Fibroblast of lung (primary cell): ENCODE data around the gene ARID3A. TPM values are rescaled to one million over a fixed set of nuclear protein-coding genes. Genes with fewer than 3 reads are reported as not detected.
A peak's percentile ranks its signal among the peaks of the same experiment; 100 is the strongest.
"Not testable (repeated sequence)": the region's sequence is repeated elsewhere in the genome, so short reads cannot be mapped to it uniquely, and the experiment has no call there.

ENCODE experiments used
- DNase-seq, 2 donors: peaks; one replicate each; pipeline versions ENCODE4 v3.0.0 to v3.0.0-alpha.2; 2010; ENCODE audit warnings: low read depth in 2 of 2
- H2AFZ ChIP-seq: 2 replicates; pipeline ENCODE4 v1.5.1; 2012; ENCODE audit warnings: low read length, control low read depth, inconsistent platforms
- H3K27ac ChIP-seq: 2 replicates; pipeline ENCODE4 v1.5.1; 2011; ENCODE audit warnings: low read length, control low read depth; ENCODE audit not compliant: insufficient read depth
- H3K27me3 ChIP-seq: 2 replicates; pipeline ENCODE4 v1.5.1; 2011; ENCODE audit warnings: mild to moderate bottlenecking, low read length; ENCODE audit not compliant: control insufficient read depth, insufficient read depth
- H3K36me3 ChIP-seq: 2 replicates; pipeline ENCODE4 v1.5.1; 2011; ENCODE audit warnings: low read length; ENCODE audit not compliant: control insufficient read depth, insufficient read depth
- H3K4me1 ChIP-seq: 2 replicates; pipeline ENCODE4 v1.5.1; 2011; ENCODE audit warnings: low read length; ENCODE audit not compliant: control insufficient read depth, insufficient read depth; ENCODE audit errors: extremely low read depth
- H3K4me2 ChIP-seq: 2 replicates; pipeline ENCODE4 v1.5.1; 2011; ENCODE audit warnings: low read length, control low read depth; ENCODE audit not compliant: insufficient read depth; ENCODE audit errors: extremely low read depth
- H3K4me3 ChIP-seq, 4 experiments: fragments of 200-600 bp in 1 of 4; sonication (generic) in 1 of 4; replicated peaks in 1 of 4; 2 replicates each; pipeline ENCODE4 v1.5.1; 2011 to 2016; ENCODE audit warnings: low read length in 4 of 4, low read depth in 3 of 4, mild to moderate bottlenecking in 3 of 4, control low read depth in 2 of 4, inconsistent platforms in 1 of 4, mixed read lengths in 1 of 4; ENCODE audit not compliant: insufficient read depth in 1 of 4; ENCODE audit errors: control extremely low read depth in 1 of 4
- H3K79me2 ChIP-seq: 2 replicates; pipeline ENCODE4 v1.5.1; 2012; ENCODE audit warnings: mild to moderate bottlenecking, low read length, inconsistent platforms; ENCODE audit not compliant: control insufficient read depth, insufficient read depth
- H3K9ac ChIP-seq: 2 replicates; pipeline ENCODE4 v1.5.1; 2011; ENCODE audit warnings: mild to moderate bottlenecking, low read length, control low read depth; ENCODE audit not compliant: insufficient read depth
- H3K9me3 ChIP-seq: 2 replicates; pipeline ENCODE4 v1.5.1; 2012; ENCODE audit warnings: low read depth, low read length; ENCODE audit not compliant: control insufficient read depth, insufficient read depth
- H4K20me1 ChIP-seq: 2 replicates; pipeline ENCODE4 v1.5.1; 2011; ENCODE audit warnings: low read length; ENCODE audit not compliant: control insufficient read depth, insufficient read depth; ENCODE audit errors: extremely low read depth
- EZH2 ChIP-seq: IDR thresholded peaks from 2 replicates; pipeline ENCODE4 v1.5.1; 2012; ENCODE audit warnings: low read length, control low read depth, mild to moderate bottlenecking; ENCODE audit errors: missing control alignments
- polyA minus RNA-seq: library from RNA; depleted of rRNA, polyadenylated mRNA; stranded (reverse); fragments of >200 nt; gene quantifications from 2 replicates; pipeline ENCODE4 v1.2.3, GENCODE V29; 2011; ENCODE audit warnings: low replicate concordance
- polyA plus RNA-seq, 2 donors: library from polyadenylated mRNA; depleted of rRNA in 1 of 2; stranded (reverse) in 1 of 2; unstranded in 1 of 2; fragments of >200 nt; gene quantifications; 2 replicates each; pipeline ENCODE4 v1.2.1, GENCODE V29; 2011 to 2012; ENCODE audit warnings: missing spikeins in 1 of 2
- total RNA-seq: library from RNA; depleted of rRNA; stranded (reverse); fragments of >200 nt; gene quantifications from 2 replicates; pipeline ENCODE4 v1.2.1, GENCODE V29; 2014
- TF ChIP-seq, protein P1 (sequence below), 2 donors: IDR thresholded peaks in 1 of 2; conservative IDR thresholded peaks in 1 of 2; 1 replicate in 1 of 2; 2 replicates in 1 of 2; pipeline ENCODE4 v1.5.1; 2011 to 2012; ENCODE audit warnings: low read length in 2 of 2, control low read depth in 1 of 2, inconsistent platforms in 1 of 2, low read depth in 1 of 2, mild to moderate bottlenecking in 1 of 2

The ARID3A gene, protein sequence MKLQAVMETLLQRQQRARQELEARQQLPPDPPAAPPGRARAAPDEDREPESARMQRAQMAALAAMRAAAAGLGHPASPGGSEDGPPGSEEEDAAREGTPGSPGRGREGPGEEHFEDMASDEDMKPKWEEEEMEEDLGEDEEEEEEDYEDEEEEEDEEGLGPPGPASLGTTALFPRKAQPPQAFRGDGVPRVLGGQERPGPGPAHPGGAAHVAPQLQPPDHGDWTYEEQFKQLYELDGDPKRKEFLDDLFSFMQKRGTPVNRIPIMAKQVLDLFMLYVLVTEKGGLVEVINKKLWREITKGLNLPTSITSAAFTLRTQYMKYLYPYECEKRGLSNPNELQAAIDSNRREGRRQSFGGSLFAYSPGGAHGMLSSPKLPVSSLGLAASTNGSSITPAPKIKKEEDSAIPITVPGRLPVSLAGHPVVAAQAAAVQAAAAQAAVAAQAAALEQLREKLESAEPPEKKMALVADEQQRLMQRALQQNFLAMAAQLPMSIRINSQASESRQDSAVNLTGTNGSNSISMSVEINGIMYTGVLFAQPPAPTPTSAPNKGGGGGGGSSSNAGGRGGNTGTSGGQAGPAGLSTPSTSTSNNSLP
- 12.1 and 14.9 TPM in 2 replicates for total RNA-seq
- 6.4 and 8.7 TPM in 2 replicates for polyA plus RNA-seq
- 10.5 and 12.5 TPM in 2 replicates for polyA plus RNA-seq (2012)
- 32.6 and 39.3 TPM in 2 replicates for polyA minus RNA-seq

DNA sequence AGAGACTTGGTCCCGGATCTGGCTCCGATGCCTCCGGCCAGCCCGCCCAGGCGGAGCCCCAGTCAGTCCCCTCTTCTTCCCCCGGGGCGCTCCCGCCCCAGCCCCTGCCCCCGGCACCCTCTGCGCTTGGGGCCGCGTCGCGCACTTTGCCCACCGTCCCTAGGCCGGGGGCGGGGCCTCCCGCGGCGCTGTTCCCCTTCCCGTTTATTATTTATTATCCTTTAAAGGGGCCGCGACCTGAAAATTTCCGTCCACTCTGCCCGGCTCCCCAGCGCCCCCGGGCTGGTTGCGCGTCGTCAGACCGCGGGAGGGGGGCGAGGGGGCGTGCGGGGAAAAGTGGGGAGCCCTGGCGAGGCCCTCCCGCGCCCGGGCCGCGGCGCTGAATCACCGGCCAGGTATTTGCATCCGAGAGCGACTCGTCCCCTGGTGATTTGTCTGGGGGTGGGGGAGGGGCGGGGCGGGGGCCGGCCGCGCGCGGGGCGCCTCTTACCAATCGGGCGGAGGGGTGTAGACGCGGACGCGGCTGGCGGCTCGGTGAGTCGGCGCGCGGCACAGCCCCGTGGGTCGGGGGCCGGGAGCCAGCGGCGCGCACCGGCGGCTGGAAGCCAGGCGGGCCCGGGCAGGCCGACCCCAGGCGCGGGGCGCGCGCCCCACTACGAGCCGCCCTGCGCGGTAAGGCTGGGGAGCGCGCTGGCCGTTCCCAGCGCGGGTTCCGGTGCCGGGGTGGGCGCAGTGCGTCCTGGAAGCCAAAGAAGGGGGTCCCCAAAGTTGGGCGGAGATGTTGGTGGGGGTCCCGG, at the start of gene ARID3A:
ARID3A (plus strand) TSS at position 510 of the 797 bp plus-strand sequence. CDS start 3,494 bp downstream, outside the sequence.
- H3K4me2 ChIP-seq: peak within 1 kb of the TSS; percentile 88
- DNase-seq: peak; percentile 80 to 82
- peak within 1 kb of the TSS; percentile 83 for H3K27ac ChIP-seq
- peaks cover 6% of the 10 kb centered on the region for H3K4me1 ChIP-seq
- peak within 1 kb of the TSS; percentile 70 for H2AFZ ChIP-seq
- no peaks in the 10 kb centered on the region for H3K27me3 ChIP-seq
- H3K4me3 ChIP-seq: peak within 1 kb of the TSS; percentile 57 to 84 (median 79)
- H3K79me2 ChIP-seq: peaks cover 22% of the 10 kb centered on the region
- TF ChIP-seq, protein P1, sequence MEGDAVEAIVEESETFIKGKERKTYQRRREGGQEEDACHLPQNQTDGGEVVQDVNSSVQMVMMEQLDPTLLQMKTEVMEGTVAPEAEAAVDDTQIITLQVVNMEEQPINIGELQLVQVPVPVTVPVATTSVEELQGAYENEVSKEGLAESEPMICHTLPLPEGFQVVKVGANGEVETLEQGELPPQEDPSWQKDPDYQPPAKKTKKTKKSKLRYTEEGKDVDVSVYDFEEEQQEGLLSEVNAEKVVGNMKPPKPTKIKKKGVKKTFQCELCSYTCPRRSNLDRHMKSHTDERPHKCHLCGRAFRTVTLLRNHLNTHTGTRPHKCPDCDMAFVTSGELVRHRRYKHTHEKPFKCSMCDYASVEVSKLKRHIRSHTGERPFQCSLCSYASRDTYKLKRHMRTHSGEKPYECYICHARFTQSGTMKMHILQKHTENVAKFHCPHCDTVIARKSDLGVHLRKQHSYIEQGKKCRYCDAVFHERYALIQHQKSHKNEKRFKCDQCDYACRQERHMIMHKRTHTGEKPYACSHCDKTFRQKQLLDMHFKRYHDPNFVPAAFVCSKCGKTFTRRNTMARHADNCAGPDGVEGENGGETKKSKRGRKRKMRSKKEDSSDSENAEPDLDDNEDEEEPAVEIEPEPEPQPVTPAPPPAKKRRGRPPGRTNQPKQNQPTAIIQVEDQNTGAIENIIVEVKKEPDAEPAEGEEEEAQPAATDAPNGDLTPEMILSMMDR (conservative IDR thresholded peaks at IDR 0.05 in 1 of 2, IDR thresholded peaks at IDR 0.05 in 1 of 2; ENCODE audit: low read depth in 1 of 2, low read length in 2 of 2): no peak
- no peak for TF ChIP-seq EZH2
- H4K20me1 ChIP-seq: no peaks in the 10 kb centered on the region
- H3K36me3 ChIP-seq: peaks cover 2% of the 10 kb centered on the region
- H3K9me3 ChIP-seq: no peaks in the 10 kb centered on the region
- peak within 1 kb of the TSS; percentile 68 for H3K9ac ChIP-seq

DNA sequence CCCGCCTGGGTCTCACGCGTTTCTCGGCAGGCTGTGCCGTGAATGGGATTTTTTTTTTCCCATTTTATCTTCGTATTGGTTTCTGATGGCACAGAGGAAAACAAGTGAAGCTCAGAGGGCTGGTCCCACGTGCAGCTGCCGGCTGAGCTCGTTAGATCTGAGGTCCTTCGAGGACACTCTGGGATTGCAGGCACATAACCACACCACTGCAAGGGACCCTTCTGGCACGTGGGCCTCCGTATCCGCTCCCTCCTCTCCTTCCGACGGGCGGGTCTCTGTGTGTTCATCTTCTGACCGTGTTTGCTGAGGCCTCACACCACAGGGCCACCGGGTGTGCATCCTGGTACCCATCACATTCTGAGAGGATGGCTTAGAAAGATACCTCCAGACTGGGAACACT, 49.7 kb upstream of the ARID3A start:
- H3K27me3 ChIP-seq: no peaks in the 10 kb centered on the region
- no peak for DNase-seq
- no peak overlapping the region for H3K4me2 ChIP-seq
- H4K20me1 ChIP-seq: no peaks in the 10 kb centered on the region
- H3K79me2 ChIP-seq: no peaks in the 10 kb centered on the region
- no peak overlapping the region for H3K9ac ChIP-seq
- peaks cover 26% of the 10 kb centered on the region for H3K36me3 ChIP-seq
- no peaks in the 10 kb centered on the region for H3K4me1 ChIP-seq
- no peak overlapping the region for H2AFZ ChIP-seq
- H3K9me3 ChIP-seq: no peaks in the 10 kb centered on the region
- TF ChIP-seq, protein P1 (conservative IDR thresholded peaks at IDR 0.05 in 1 of 2, IDR thresholded peaks at IDR 0.05 in 1 of 2; ENCODE audit: low read depth in 1 of 2, low read length in 2 of 2): no peak
- TF ChIP-seq EZH2: no peak
- H3K4me3 ChIP-seq: no peak overlapping the region
- no peak overlapping the region for H3K27ac ChIP-seq

DNA sequence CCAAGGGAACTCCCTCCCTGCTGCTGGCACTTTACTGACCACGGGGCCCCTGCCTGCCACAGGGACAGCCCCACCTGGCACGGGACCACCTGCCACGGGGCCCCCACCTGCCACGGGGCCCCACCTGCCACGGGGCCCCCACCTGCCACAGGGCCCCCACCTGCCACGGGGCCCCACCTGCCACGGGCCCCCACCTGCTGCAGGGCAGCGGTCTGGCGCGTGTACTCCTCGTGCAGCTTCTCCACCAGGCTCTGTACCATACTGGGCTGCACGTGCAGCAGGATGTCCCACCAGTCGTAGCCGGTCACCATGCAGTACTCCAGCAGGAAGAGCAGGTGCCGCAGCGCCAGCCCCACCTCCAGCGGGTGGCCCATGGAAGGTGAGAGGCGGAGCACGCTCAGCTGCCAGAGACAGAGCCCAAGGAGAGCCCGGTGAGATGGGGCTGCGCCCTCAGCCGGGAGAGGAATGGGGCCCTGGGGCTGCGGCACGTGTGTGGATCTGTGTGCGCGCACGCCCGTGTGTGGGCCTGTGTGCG, 49.0 kb upstream of the ARID3A start:
- Histone ChIP-seq H3K4me1 (no peaks in the 10 kb centered on the region), H3K79me2 (no peaks in the 10 kb centered on the region), H3K36me3 (peaks cover 32% of the 10 kb centered on the region), H3K4me3 (no peak overlapping the region), H3K4me2 (no peak overlapping the region), H4K20me1 (no peaks in the 10 kb centered on the region), H3K9ac (no peak overlapping the region), H3K27me3 (no peaks in the 10 kb centered on the region), H3K27ac (no peak overlapping the region), H3K9me3 (no peaks in the 10 kb centered on the region), H2AFZ (no peak overlapping the region)
- DNase-seq: no peak
- TF ChIP-seq EZH2: no peak
- TF ChIP-seq, protein P1 (conservative IDR thresholded peaks at IDR 0.05 in 1 of 2, IDR thresholded peaks at IDR 0.05 in 1 of 2; ENCODE audit: low read depth in 1 of 2, low read length in 2 of 2): no peak

DNA sequence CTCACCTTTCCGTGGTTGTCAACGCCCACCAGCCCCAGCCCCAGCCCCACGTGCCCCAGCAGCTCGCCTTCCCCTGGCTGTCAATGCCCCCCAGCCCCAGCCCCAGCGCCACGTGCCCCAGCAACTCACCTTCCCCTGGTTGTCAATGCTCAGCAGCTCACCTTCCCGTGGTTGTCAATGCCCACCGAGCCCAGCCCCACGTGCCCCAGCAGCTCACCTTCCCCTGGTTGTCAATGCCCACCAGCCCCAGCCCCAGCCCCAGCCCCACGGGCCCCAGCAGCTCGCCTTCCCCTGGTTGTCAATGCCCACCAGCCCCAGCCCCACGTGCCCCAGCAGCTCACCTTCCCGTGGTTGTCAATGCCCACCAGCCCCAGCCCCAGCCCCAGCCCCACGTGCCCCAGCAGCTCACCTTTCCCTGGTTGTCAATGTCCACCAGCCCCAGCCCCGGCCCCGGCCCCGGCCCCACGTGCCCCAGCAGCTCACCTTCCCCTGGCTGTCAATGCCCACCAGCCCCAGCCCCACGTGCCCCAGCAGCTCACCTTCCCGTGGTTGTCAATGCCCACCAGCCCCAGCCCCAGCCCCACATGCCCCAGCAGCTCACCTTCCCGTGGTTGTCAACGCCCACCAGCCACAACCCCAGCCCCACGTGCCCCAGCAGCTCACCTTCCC, 47.7 kb upstream of the ARID3A start:
- H3K9ac ChIP-seq, H3K27ac ChIP-seq, H4K20me1 ChIP-seq, H3K4me3 ChIP-seq, H3K79me2 ChIP-seq, H3K9me3 ChIP-seq, H2AFZ ChIP-seq, H3K4me2 ChIP-seq, DNase-seq, H3K4me1 ChIP-seq, H3K27me3 ChIP-seq: not testable (repeated sequence)
- H3K36me3 ChIP-seq: peaks cover 42% of the 10 kb centered on the region
